OCI-LY7 (cell line): ENCODE results near the gene CPB2. TPM values are rescaled to one million over a fixed set of nuclear protein-coding genes. Genes with fewer than 3 reads are reported as not detected.

ENCODE experiments used
- BruUV-seq: library from RNA; stranded (reverse); fragments of 400-500 nt; replicated peaks from 2 replicates; lab custom pipeline; 2021; lab: Mats Ljungman, UMichigan
- CTCF ChIA-PET: fragments of 300-600 bp; sonication (Branson Sonifier 250); formaldehyde crosslinking; loops from one replicate; lab custom pipeline; 2022; ENCODE audit warnings: antibody characterized with exemption; ENCODE audit not compliant: unreplicated experiment; lab: Charles Lee
- POLR2A ChIA-PET: fragments of 300-600 bp; sonication (Branson Sonifier 250); formaldehyde crosslinking; loops from one replicate; lab custom pipeline; 2022; ENCODE audit warnings: antibody characterized with exemption; lab: Charles Lee
- DNase-seq: peaks from one replicate; pipeline ENCODE4 v3.0.0-alpha.2; 2015; ENCODE audit warnings: low spot score
- H2AFZ ChIP-seq: fragments of 200-600 bp; sonication (generic), shearing (Covaris generic); 2 replicates; pipeline ENCODE4 v1.6.1; 2014; ENCODE audit warnings: mild to moderate bottlenecking, antibody characterized with exemption, low read length, moderate library complexity
- H3K27ac ChIP-seq: fragments of 200-600 bp; sonication (generic); 2 replicates; pipeline ENCODE4 v1.5.1; 2014; ENCODE audit warnings: mixed run types, low read depth, mild to moderate bottlenecking, moderate library complexity, low read length, inconsistent platforms; ENCODE audit not compliant: poor library complexity, severe bottlenecking
- H3K36me3 ChIP-seq: fragments of 200-600 bp; sonication (generic); 2 replicates; pipeline ENCODE4 v1.6.1; 2014; ENCODE audit warnings: mild to moderate bottlenecking, antibody characterized with exemption, low read length, moderate library complexity, mixed read lengths; ENCODE audit not compliant: insufficient read depth
- H3K4me1 ChIP-seq: fragments of 200-600 bp; sonication (generic); 2 replicates; pipeline ENCODE4 v1.5.1; 2014; ENCODE audit warnings: mild to moderate bottlenecking, low read length; ENCODE audit not compliant: insufficient read depth, poor library complexity, severe bottlenecking
- H3K4me2 ChIP-seq: fragments of 200-600 bp; sonication (generic); 2 replicates; pipeline ENCODE4 v1.6.1; 2014; ENCODE audit warnings: mild to moderate bottlenecking, low read length
- H3K4me3 ChIP-seq: fragments of 200-600 bp; sonication (generic); 2 replicates; pipeline ENCODE4 v1.5.1; 2014; ENCODE audit warnings: mild to moderate bottlenecking, low read depth, low read length; ENCODE audit not compliant: poor library complexity, severe bottlenecking
- H3K79me2 ChIP-seq: fragments of 200-600 bp; sonication (generic); 2 replicates; pipeline ENCODE4 v1.6.1; 2016; ENCODE audit warnings: low read depth, mild to moderate bottlenecking, low read length, moderate library complexity, mixed read lengths; ENCODE audit not compliant: insufficient read depth
- H3K9me2 ChIP-seq: fragments of 200-600 bp; sonication (generic); 2 replicates; pipeline ENCODE4 v1.6.1; 2016; ENCODE audit warnings: mild to moderate bottlenecking, low read length, mixed read lengths; ENCODE audit not compliant: insufficient read depth
- H3K9me3 ChIP-seq: fragments of 200-600 bp; sonication (generic); 2 replicates; pipeline ENCODE4 v1.6.1; 2014; ENCODE audit warnings: mild to moderate bottlenecking, mixed run types, low read length, mixed read lengths
- H4K20me1 ChIP-seq: fragments of 200-600 bp; sonication (generic); 2 replicates; pipeline ENCODE4 v1.6.1; 2014; ENCODE audit warnings: mild to moderate bottlenecking, antibody characterized with exemption, low read length, moderate library complexity, mixed read lengths; ENCODE audit not compliant: insufficient read depth
- CTCF ChIP-seq: fragments of 200-600 bp; sonication (generic); conservative IDR thresholded peaks from 2 replicates; pipeline ENCODE4 v1.5.1; 2014; ENCODE audit warnings: mild to moderate bottlenecking, antibody characterized with exemption, low read length, moderate library complexity, mixed read lengths
- EZH2phosphoT487 ChIP-seq: fragments of 200-600 bp; sonication (generic); IDR thresholded peaks from 2 replicates; pipeline ENCODE4 v1.6.1; 2018; ENCODE audit warnings: low read depth, borderline replicate concordance, mild to moderate bottlenecking, mixed run types, antibody characterized with exemption, low read length, moderate library complexity, mixed read lengths
- intact Hi-C: fragments of 100-400 bp; cut with micrococcal nuclease; formaldehyde crosslinking; loops from one replicate; pipeline ENCODE4 v1.10.0; 2022; ENCODE audit not compliant: unreplicated experiment
- total RNA-seq, 2 experiments: library from RNA; depleted of rRNA in 1 of 2; stranded (reverse); fragments of >200 nt in 1 of 2; shearing (Covaris generic) in 1 of 2; gene quantifications; 2 replicates each; pipeline ENCODE4 v1.2.3, GENCODE V29; 2014 to 2022

The CPB2 gene
- total RNA-seq, 2 experiments from 2014 or later = not detected

- POLR2A ChIA-PET = no interaction called here
- H3K4me2 ChIP-seq = no peak overlapping the region
Measured at GRCh38 chr13:46122304-46122703, 17.5 kb upstream of the CPB2 start.

GRCh38 chr13:46121597-46122163 is 16.8 kb upstream of the CPB2 start:
- H3K36me3 ChIP-seq = peaks cover 21% of the 10 kb centered on the region
- H3K27ac ChIP-seq = no peak overlapping the region
- no peak overlapping the region for H3K4me2 ChIP-seq
- no peaks in the 10 kb centered on the region for H3K79me2 ChIP-seq
- ChIA-PET POLR2A (no interaction called here), CTCF (no interaction called here)
- no peak overlapping the region for H3K4me3 ChIP-seq
- no peaks in the 10 kb centered on the region for H4K20me1 ChIP-seq
- H3K4me1 ChIP-seq = peaks cover 15% of the 10 kb centered on the region
- intact Hi-C loops = loop anchor here (10.0 kb wide), 2 partner anchors 317 to 497 kb away; no protein-coding TSS in a partner anchor
- DNase-seq = no peak
- no peak overlapping the region for H2AFZ ChIP-seq
- H3K9me3 ChIP-seq = no peaks in the 10 kb centered on the region
- H3K9me2 ChIP-seq = no peaks in the 10 kb centered on the region
- TF ChIP-seq CTCF = no peak
- TF ChIP-seq EZH2phosphoT487 = no peak
- no TSS peak for BruUV-seq

More at GRCh38 chr13:46122304-46122703, 17.5 kb upstream of the CPB2 start:
- intact Hi-C loops = loop anchor here (10.0 kb wide), 2 partner anchors 318 to 498 kb away; no protein-coding TSS in a partner anchor
- Histone ChIP-seq H3K4me1 (peaks cover 15% of the 10 kb centered on the region), H3K4me3 (no peak overlapping the region), H4K20me1 (no peaks in the 10 kb centered on the region), H3K36me3 (peaks cover 28% of the 10 kb centered on the region), H3K9me2 (no peaks in the 10 kb centered on the region), H2AFZ (no peak overlapping the region), H3K9me3 (no peaks in the 10 kb centered on the region), H3K27ac (no peak overlapping the region), H3K79me2 (no peaks in the 10 kb centered on the region)
- TF ChIP-seq EZH2phosphoT487 = no peak
- TF ChIP-seq CTCF = no peak
- no TSS peak for BruUV-seq
- CTCF ChIA-PET = no interaction called here
- DNase-seq = no peak

GRCh38 chr13:46121033-46121432 is 16.2 kb upstream of the CPB2 start:
- no peaks in the 10 kb centered on the region for H3K9me3 ChIP-seq
- no peak for DNase-seq
- H4K20me1 ChIP-seq = no peaks in the 10 kb centered on the region
- intact Hi-C loops = loop anchor here (10.0 kb wide), 2 partner anchors 316 to 496 kb away; no protein-coding TSS in a partner anchor
- no peak overlapping the region for H3K4me3 ChIP-seq
- no peak overlapping the region for H3K27ac ChIP-seq
- H3K36me3 ChIP-seq = peaks cover 15% of the 10 kb centered on the region
- ChIA-PET POLR2A (no interaction called here), CTCF (no interaction called here)
- H3K4me2 ChIP-seq = no peak overlapping the region
- peaks cover 12% of the 10 kb centered on the region for H3K4me1 ChIP-seq
- H3K9me2 ChIP-seq = no peaks in the 10 kb centered on the region
- no peak overlapping the region for H2AFZ ChIP-seq
- BruUV-seq = no TSS peak
- no peaks in the 10 kb centered on the region for H3K79me2 ChIP-seq
- TF ChIP-seq CTCF = no peak
- no peak for TF ChIP-seq EZH2phosphoT487
